ENCODE results near the gene FOXE1.

FOXE1 gene

DNA sequence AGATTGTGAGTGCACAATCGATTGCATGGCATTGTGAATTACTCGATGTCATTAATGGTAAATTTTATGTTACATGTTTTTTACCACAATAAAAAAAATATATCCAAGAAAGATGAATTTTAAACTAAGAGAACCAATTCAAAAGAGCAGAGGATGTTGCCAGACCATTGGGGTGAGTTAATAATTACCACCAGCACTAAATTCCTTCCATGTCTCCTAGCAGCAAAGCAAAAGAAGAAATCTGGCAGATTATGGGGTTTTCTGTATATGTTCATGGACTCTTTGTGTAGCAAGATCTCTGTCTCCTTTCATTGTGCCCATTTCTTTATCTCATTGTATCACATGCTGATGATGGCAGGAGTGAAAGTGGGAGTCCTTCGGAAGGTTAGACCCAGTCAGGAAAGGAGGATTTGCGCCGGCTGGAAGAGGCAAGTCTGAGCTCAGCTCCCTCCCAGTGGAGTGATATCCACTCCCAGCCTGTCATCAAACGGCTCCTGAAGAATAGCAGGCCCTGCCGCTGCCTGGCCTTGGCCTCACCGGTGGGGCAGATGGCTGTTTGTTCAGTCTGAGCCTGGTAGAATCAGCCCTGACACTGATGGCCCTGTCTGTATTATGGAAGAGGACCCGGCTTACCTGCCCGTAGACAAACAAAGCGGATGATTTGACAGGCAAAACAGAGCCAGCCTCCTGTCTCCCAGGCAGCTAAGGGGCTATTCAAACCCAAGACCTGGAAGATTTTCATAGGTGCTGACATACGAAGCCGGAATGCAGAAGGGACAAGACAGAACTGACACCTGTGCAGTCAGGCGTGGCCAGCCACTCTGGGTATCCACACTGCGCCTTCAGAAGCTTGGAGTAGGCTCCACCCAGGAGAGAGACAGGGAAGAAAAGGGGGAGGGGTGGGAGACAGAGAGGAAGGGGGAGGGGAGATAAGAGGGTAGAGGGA is 21.9 kb upstream of the FOXE1 start:
- TF ChIP-seq, protein P1, sequence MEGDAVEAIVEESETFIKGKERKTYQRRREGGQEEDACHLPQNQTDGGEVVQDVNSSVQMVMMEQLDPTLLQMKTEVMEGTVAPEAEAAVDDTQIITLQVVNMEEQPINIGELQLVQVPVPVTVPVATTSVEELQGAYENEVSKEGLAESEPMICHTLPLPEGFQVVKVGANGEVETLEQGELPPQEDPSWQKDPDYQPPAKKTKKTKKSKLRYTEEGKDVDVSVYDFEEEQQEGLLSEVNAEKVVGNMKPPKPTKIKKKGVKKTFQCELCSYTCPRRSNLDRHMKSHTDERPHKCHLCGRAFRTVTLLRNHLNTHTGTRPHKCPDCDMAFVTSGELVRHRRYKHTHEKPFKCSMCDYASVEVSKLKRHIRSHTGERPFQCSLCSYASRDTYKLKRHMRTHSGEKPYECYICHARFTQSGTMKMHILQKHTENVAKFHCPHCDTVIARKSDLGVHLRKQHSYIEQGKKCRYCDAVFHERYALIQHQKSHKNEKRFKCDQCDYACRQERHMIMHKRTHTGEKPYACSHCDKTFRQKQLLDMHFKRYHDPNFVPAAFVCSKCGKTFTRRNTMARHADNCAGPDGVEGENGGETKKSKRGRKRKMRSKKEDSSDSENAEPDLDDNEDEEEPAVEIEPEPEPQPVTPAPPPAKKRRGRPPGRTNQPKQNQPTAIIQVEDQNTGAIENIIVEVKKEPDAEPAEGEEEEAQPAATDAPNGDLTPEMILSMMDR (IDR thresholded peaks at IDR 0.05; ENCODE audit: control extremely low read depth, extremely low read depth, low read depth, missing control alignments): no peak
- no peak for DNase-seq (ENCODE audit: extremely low spot score)
- ChIA-PET CTCF (no interaction called here), POLR2A (no interaction called here)

DNA sequence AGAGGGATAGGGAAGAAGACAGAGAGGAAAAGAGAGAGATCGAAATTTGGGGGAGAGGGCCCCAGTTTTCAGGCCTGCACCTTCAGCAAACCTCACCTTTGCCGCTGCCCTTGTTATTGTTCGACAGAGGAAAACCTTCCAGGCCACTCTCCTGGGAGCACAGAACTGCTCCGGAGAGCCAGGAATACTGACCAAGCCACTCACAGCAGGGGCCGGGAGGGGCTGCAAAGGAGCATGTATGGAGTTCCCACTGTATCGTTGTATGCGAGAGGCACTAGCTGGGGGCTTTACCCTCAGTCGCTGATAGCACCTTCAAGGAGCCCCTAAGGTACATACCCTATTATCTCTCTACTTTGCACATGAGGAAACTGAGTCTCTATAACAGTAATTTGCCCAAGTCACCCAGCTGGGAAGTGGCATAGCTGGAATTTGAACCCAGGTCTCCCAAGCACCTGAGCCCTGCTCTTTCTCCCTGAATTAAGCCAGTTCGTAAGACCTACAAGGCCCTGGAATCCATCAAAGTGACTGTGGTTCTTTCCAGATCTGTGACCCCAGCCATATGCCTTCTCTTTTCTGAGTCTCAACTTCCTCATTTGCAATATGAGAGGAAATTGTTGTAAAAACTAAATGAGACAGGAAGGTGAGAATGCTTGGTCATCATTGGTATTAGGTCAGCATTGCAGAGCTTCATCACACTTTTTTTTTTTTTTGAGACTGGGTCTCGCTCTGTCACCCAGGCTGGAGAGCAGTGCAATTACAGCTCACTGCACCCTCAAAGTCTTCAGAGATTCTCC is 21.0 kb upstream of the FOXE1 start:
- TF ChIP-seq, protein P1 (IDR thresholded peaks at IDR 0.05; ENCODE audit: control extremely low read depth, extremely low read depth, low read depth, missing control alignments): no peak
- CTCF ChIA-PET: interaction anchor here (1.3 kb wide), 1 partner anchor 10 kb away, joined by 3 read pairs; no protein-coding TSS in a partner anchor
- DNase-seq (ENCODE audit: extremely low spot score): no peak
- POLR2A ChIA-PET: no interaction called here

DNA sequence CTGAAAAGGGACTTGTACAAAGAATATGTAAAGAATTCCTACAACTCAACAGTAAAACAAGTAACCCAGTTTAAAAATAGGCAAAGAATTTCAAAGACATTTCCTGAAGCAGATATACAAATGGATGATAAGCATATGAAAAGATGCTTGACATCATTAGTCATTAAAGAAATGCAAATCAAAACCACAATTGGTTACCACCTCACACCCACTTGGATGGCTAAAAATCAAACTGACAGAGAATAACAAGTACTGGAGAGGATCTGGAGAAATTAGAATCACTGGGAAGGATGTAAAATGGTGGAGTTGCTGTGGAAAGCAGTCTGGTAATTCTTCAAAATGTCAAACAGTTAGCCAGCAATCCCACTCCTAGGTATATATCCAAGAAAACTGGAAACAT is 12.5 kb upstream of the FOXE1 start:
- ChIA-PET POLR2A (no interaction called here), CTCF (interaction anchor here (1.1 kb wide), 1 partner anchor 50 kb away, joined by 3 read pairs; no protein-coding TSS in a partner anchor)
- no peak for DNase-seq (ENCODE audit: extremely low spot score)
- TF ChIP-seq, protein P1 (IDR thresholded peaks at IDR 0.05; ENCODE audit: control extremely low read depth, extremely low read depth, low read depth, missing control alignments): no peak

DNA sequence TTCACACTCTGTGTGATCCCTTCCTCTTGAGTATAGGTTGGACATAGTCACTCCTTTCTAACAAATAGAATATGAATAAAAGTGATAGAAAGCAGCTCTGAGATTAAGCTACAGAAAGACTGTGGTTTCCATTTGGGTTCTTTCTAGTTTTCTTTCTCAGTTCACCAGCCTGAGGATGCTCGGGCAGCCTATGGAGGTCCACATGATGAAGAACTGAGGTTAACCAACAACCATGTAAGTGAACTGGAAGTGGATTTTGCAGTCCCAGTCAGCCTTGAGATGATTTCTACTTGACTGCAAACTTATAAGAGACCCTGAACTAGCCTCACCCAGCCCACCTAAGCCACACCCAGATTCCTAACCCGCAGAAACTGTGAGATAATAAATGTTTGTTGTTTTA is 10.1 kb upstream of the FOXE1 start:
- DNase-seq (ENCODE audit: extremely low spot score): no peak
- TF ChIP-seq, protein P1 (IDR thresholded peaks at IDR 0.05; ENCODE audit: control extremely low read depth, extremely low read depth, low read depth, missing control alignments): no peak
- ChIA-PET POLR2A (no interaction called here), CTCF (interaction anchor here (0.6 kb wide), 1 partner anchor 10 kb away, joined by 3 read pairs; no protein-coding TSS in a partner anchor)

DNA sequence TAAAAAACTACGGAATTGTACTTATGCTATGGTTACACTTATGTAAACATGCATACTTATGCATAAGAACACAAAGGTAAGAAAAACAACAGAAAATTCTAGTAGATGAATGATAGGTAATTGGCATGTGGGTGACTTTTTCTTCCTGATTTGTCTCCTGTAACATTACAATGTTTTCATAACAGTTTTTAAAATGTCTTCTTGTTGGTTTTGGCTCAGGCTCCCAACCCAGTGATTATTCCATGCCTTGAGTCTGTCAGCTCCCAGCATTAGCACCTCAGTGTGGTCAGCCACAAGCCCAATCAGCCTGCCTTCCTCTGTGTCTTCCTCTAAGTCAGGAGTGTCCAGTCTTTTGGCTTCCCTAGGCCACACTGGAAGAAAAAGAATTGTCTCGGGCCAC is 7.9 kb upstream of the FOXE1 start:
- TF ChIP-seq, protein P1 (IDR thresholded peaks at IDR 0.05; ENCODE audit: control extremely low read depth, extremely low read depth, low read depth, missing control alignments): no peak
- no peak for DNase-seq (ENCODE audit: extremely low spot score)
- ChIA-PET POLR2A (interaction anchor here (0.5 kb wide), 1 partner anchor 968 kb away, joined by 3 read pairs; no protein-coding TSS in a partner anchor), CTCF (interaction anchor here (1.2 to 2.0 kb wide), 3 partner anchors 9 to 45 kb away, joined by 3 to 7 read pairs (median 4); no protein-coding TSS in a partner anchor)

DNA sequence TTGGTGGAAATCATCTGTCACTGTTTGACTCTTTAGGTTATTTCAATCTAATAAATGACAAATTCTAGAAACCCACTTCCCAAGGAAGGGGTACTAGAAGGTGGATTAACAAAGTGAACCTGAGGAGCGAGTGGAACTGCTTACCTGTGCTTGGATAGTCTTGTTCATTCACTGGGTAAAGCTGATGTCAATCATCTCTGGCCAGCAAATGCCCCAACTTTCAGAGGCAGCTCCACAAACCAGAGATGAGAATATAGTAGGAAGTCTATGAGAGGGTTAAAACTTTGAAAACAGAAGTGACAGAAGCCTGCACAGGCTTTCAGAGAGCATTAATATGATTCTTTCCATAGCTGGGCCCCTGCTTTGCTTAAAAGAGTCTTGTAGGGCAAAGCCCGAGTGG is 7.3 kb upstream of the FOXE1 start:
- ChIA-PET POLR2A (no interaction called here), CTCF (interaction anchor here (0.7 to 2.0 kb wide), 3 partner anchors 8 to 56 kb away, joined by 3 to 7 read pairs (median 4); no protein-coding TSS in a partner anchor)
- no peak for DNase-seq (ENCODE audit: extremely low spot score)
- TF ChIP-seq, protein P1 (IDR thresholded peaks at IDR 0.05; ENCODE audit: control extremely low read depth, extremely low read depth, low read depth, missing control alignments): no peak

All from GM10248 (cell line).